Upper lobe of right lung (tissue), 1 donor: ENCODE results near the gene CHCHD6. TPM values are rescaled to one million over a fixed set of nuclear protein-coding genes. Genes with fewer than 3 reads are reported as not detected.

Source experiments
- ATAC-seq: fragments of 200-7000 bp; cut with Tn5 transposase; one replicate; pipeline ENCODE4 v1.9.1; 2020; ENCODE audit warnings: mild to moderate bottlenecking, moderate library complexity
- DNase-seq: peaks from one replicate; pipeline ENCODE4 v3.0.0-alpha.2; 2020
- H3K27ac ChIP-seq: fragments of 200-600 bp; one replicate; pipeline ENCODE4 v1.8.0; 2022
- H3K27me3 ChIP-seq: fragments of 200-600 bp; one replicate; pipeline ENCODE4 v1.8.0; 2022; ENCODE audit warnings: mild to moderate bottlenecking
- H3K36me3 ChIP-seq: fragments of 200-600 bp; one replicate; pipeline ENCODE4 v1.8.0; 2022
- H3K4me1 ChIP-seq: fragments of 200-600 bp; one replicate; pipeline ENCODE4 v1.8.0; 2022
- H3K4me3 ChIP-seq: fragments of 200-600 bp; one replicate; pipeline ENCODE4 v1.8.0; 2022; ENCODE audit warnings: mild to moderate bottlenecking
- H3K9me3 ChIP-seq: fragments of 200-600 bp; one replicate; pipeline ENCODE4 v1.8.0; 2022
- intact Hi-C: fragments of 100-400 bp; cut with DNase I; formaldehyde crosslinking; loops from one replicate; pipeline ENCODE4 v1.11.0; 2022
- total RNA-seq: library from RNA; stranded (reverse); fragmentation: NEBNext Ultra II Directional; extraction: Animal tissue kit (Norgen Biotek cat#: 25700); gene quantifications from one replicate; pipeline ENCODE4 v1.2.1, GENCODE V29; 2021
- TF ChIP-seq, protein P1 (sequence below): fragments of 200-600 bp; IDR thresholded peaks from one replicate; pipeline ENCODE4 v1.8.0; 2022; ENCODE audit warnings: antibody characterized with exemption
- donor health status: DM: no; HTN: yes; CAD: no; lungs with severe emphysema.

Gene CHCHD6
- total RNA-seq, 1 donor from 2014 or later: 17.1 TPM

DNA sequence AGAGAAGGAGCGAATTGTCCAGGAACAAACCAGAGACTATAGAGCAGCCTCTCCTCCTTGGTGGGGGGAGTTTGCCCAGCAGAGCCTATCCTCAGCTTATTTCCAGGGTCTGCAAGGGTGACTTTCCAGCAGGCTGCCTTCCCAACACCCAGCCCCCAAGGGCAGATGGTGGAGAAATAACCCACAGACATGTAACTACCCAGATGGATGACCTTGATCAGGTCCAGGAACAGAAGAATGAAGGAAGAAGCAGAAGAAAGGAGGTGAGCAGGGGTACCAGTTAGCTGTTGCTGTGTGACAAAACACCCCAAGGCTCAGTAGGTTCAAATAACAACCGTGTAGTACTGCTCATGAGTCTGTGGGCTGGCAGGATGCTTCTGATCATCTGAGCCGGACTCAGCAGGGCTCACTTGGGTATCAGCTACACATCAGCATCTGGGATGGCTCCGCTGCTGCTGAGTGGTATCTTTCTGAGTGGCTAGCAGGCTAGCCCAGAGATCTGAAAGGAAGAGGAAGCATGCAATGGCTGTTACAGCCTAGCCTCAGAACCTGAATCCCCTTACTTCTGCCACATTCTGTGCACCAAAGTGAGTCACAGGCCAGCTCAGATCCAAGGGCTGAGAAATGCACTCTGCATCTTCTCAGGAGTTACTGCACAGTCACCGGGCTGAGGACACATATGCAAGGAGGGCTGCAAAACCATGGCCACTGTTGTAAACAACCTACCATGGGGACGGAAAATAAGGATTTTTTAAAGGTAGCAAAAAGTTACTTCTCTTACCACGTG, 26.9 kb upstream of the CHCHD6 start:
- DNase-seq: no peak
- H3K27ac ChIP-seq: no peak overlapping the region
- intact Hi-C loops: no loop called here
- no peaks in the 10 kb centered on the region for H3K9me3 ChIP-seq
- peaks cover 4% of the 10 kb centered on the region for H3K4me1 ChIP-seq
- H3K36me3 ChIP-seq: no peaks in the 10 kb centered on the region
- TF ChIP-seq, protein P1, sequence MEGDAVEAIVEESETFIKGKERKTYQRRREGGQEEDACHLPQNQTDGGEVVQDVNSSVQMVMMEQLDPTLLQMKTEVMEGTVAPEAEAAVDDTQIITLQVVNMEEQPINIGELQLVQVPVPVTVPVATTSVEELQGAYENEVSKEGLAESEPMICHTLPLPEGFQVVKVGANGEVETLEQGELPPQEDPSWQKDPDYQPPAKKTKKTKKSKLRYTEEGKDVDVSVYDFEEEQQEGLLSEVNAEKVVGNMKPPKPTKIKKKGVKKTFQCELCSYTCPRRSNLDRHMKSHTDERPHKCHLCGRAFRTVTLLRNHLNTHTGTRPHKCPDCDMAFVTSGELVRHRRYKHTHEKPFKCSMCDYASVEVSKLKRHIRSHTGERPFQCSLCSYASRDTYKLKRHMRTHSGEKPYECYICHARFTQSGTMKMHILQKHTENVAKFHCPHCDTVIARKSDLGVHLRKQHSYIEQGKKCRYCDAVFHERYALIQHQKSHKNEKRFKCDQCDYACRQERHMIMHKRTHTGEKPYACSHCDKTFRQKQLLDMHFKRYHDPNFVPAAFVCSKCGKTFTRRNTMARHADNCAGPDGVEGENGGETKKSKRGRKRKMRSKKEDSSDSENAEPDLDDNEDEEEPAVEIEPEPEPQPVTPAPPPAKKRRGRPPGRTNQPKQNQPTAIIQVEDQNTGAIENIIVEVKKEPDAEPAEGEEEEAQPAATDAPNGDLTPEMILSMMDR: no peak
- H3K27me3 ChIP-seq: peaks cover 6% of the 10 kb centered on the region
- no peak for ATAC-seq
- no peak overlapping the region for H3K4me3 ChIP-seq

DNA sequence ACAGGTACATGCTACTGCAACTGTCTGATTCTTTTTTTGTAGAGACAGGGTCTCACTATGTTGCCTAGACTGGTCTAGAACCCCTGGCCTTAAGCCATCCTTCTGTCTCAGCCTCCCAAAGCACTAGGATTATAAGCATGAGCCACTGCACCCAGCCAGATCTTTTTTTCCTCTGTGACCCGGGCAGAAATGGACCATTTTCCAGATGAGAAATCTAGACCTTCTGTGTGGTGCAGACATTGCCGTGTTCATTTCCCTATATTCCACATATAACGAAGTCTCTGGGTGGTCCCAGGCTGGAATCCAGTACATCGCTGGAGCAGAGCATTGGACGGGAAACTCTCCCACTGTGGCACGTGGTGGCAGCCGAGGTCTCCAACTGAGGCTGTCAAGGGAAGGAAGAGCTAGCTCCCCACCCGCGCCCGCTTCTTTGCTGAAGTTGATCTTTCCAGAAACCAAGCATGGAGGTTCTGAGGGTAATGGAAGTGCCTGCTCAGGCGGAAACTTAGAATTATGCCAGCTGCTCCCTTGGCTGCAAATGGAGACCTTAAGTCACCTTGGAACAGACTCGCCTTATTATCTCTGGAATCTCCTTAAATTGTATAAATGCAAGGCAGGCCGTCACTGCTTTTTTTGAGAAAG, 26.1 kb upstream of the CHCHD6 start:
- no peak for ATAC-seq
- Histone ChIP-seq H3K9me3 (no peaks in the 10 kb centered on the region), H3K27me3 (peaks cover 6% of the 10 kb centered on the region), H3K4me3 (no peak overlapping the region), H3K4me1 (peaks cover 4% of the 10 kb centered on the region), H3K36me3 (no peaks in the 10 kb centered on the region), H3K27ac (no peak overlapping the region)
- DNase-seq: no peak
- intact Hi-C loops: no loop called here
- TF ChIP-seq, protein P1: no peak

DNA sequence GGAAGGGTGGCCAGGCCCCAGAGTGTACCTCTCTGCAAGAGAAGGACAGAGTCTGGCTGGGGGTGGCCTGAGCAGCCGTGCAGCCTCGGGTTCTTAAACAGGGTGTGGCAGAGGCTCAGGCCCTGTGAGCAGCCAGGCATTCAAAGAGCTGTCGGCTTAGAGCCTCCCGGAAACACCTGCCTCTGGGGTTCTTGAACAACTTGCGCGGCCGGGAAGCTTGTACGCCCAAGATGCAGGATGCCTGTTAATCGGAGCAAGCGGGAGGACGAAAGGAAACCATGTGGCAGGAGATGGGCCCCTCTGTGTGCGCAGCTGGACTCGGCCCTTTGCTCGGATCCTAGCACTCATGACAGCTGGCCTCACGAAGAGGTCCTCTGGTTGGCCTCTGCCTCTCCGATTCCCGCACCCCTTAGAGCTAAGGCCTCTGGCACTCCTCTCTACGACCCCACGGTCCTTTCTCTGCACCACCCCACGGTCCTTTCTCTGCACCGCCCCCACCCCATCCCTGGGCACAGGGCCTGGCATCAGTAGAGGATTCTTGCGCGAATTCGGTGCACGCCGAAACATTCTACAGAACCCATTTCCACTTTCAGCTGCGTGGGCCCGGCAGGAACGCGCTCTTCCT, 25.2 kb upstream of the CHCHD6 start:
- intact Hi-C loops: no loop called here
- ATAC-seq: peak; percentile 83
- H3K36me3 ChIP-seq: no peaks in the 10 kb centered on the region
- no peak overlapping the region for H3K27ac ChIP-seq
- TF ChIP-seq, protein P1: no peak
- peak; percentile 71 for DNase-seq
- peaks cover 4% of the 10 kb centered on the region for H3K4me1 ChIP-seq
- H3K27me3 ChIP-seq: peaks cover 6% of the 10 kb centered on the region
- no peaks in the 10 kb centered on the region for H3K9me3 ChIP-seq
- H3K4me3 ChIP-seq: no peak overlapping the region

DNA sequence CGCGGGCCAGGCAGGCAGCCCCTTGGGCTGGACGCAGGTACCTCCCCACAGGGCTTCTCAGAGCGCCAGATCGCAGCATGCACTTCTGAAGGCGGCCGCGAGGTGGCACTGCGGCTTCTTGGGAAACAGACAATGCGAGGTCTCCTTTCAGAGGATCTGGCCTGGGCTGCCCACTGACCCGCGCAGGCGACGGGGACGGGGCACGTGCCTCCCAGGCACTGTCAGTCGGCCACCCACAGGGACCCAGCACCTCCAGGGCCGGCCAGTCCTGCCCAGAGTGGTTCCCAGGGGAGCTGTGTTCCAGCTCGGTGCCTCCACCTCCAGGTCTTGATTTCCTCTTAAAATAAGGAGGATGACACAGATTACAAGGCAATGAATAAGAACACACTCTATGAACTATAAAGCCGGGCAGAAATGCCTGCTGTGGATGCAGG, 24.7 kb upstream of the CHCHD6 start:
- H3K27me3 ChIP-seq: peaks cover 6% of the 10 kb centered on the region
- H3K27ac ChIP-seq: no peak overlapping the region
- H3K4me1 ChIP-seq: peaks cover 4% of the 10 kb centered on the region
- ATAC-seq: peak; percentile 96
- no peaks in the 10 kb centered on the region for H3K36me3 ChIP-seq
- TF ChIP-seq, protein P1: peak; percentile 98
- intact Hi-C loops: no loop called here
- no peaks in the 10 kb centered on the region for H3K9me3 ChIP-seq
- DNase-seq: peak; percentile 91
- H3K4me3 ChIP-seq: no peak overlapping the region

DNA sequence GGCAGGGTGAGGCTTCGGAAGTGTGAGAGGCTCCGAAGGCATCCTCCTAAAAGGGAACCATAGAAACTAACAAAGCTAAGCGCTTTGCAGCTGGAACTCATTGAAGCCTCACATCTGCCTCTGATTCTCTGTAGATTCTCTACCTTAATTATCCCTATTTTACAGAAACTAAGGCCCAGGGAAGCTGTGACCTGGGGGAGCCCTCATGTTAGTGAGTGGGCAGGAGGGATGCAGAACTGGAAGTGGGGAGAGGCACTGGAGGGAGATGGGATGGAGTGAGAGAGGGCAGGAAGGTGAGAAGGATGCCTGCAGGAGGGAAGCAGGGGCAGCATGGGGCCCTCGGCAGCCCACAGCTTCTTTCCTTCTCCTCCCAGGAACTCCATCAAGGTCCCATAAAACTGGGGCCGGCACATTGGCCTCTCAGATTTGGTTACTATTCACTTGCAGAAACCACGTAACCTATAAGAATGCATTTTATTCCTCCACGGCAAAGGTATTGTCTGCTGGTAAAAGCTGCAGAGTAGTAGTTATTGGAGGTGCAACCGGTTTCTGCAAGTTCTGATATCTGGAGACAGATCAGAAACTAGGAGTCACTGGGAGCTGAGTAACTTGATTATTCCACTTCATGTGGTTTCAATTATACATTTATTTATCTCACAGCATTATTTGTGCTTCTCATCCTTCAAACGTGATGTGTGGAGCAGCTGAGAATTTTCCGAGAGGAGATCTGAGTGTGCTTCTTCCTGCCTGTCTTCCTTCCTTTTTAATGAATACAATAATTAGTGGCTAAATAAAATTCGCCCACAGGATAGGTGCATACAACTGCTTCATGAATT, 24.0 kb upstream of the CHCHD6 start:
- no peak for ATAC-seq
- Histone ChIP-seq H3K9me3 (no peaks in the 10 kb centered on the region), H3K4me1 (peaks cover 4% of the 10 kb centered on the region), H3K27ac (no peak overlapping the region), H3K27me3 (peaks cover 6% of the 10 kb centered on the region), H3K36me3 (no peaks in the 10 kb centered on the region), H3K4me3 (no peak overlapping the region)
- intact Hi-C loops: loop anchor here (5.0 kb wide), 1 partner anchor 867 kb away; no protein-coding TSS in a partner anchor
- no peak for DNase-seq
- TF ChIP-seq, protein P1: no peak
